HepG2 (cell line): ENCODE results near the gene IGLON5. TPM values are rescaled to one million over a fixed set of nuclear protein-coding genes. Genes with fewer than 3 reads are reported as not detected.

Experiments used
- FOXC1 ChIP-seq: sonication (generic); formaldehyde crosslinking; IDR thresholded peaks from 2 replicates; pipeline ENCODE4 v1.8.0; 2022; ENCODE audit warnings: mild to moderate bottlenecking, missing genetic modification reagents, borderline replicate concordance
- FOXJ3 ChIP-seq: sonication (generic); formaldehyde crosslinking; IDR thresholded peaks from 2 replicates; pipeline ENCODE4 v1.4.0; 2020; ENCODE audit warnings: missing genetic modification reagents, mild to moderate bottlenecking, borderline replicate concordance
- GLI4 ChIP-seq: sonication (generic); formaldehyde crosslinking; IDR thresholded peaks from 2 replicates; pipeline ENCODE4 v1.5.1; 2020; ENCODE audit warnings: missing genetic modification reagents, mild to moderate bottlenecking, moderate library complexity, borderline replicate concordance
- HCFC1 ChIP-seq: fragments of 150-350 bp; IDR thresholded peaks from 2 replicates; pipeline ENCODE4 v1.6.1; 2014; ENCODE audit warnings: low read depth, low read length
- HNRNPLL ChIP-seq: fragments of 200-400 bp; formaldehyde crosslinking; IDR thresholded peaks from 2 replicates; pipeline ENCODE4 v1.6.1; 2017; ENCODE audit warnings: mild to moderate bottlenecking, low read depth, low read length; ENCODE audit not compliant: poor library complexity, severe bottlenecking
- ISL2 ChIP-seq: sonication (generic); formaldehyde crosslinking; IDR thresholded peaks from 2 replicates; pipeline ENCODE4 v1.5.0; 2020; ENCODE audit warnings: missing genetic modification reagents
- MEIS2 ChIP-seq: sonication (generic); formaldehyde crosslinking; IDR thresholded peaks from 2 replicates; pipeline ENCODE4 v1.9.0; 2021; ENCODE audit warnings: mild to moderate bottlenecking, missing genetic modification reagents
- NCOA1 ChIP-seq: sonication (generic); formaldehyde crosslinking; IDR thresholded peaks from 2 replicates; pipeline ENCODE4 v1.9.0; 2021; ENCODE audit warnings: missing genetic modification reagents
- PAWR ChIP-seq: sonication (generic); formaldehyde crosslinking; IDR thresholded peaks from 2 replicates; pipeline ENCODE4 v1.4.0; 2020; ENCODE audit warnings: missing genetic modification reagents, mild to moderate bottlenecking, borderline replicate concordance
- POLR2A ChIP-seq, 2 experiments: IDR thresholded peaks; 2 replicates each; pipeline ENCODE4 v1.6.1; 2011; ENCODE audit warnings: low read depth in 2 of 2, low read length in 2 of 2, mild to moderate bottlenecking in 1 of 2, moderate library complexity in 1 of 2; ENCODE audit not compliant: insufficient read depth in 1 of 2
- SCMH1 ChIP-seq: sonication (generic); formaldehyde crosslinking; IDR thresholded peaks from 2 replicates; pipeline ENCODE4 v1.9.0; 2021; ENCODE audit warnings: missing genetic modification reagents, mild to moderate bottlenecking, borderline replicate concordance
- SMARCE1 ChIP-seq: fragments of 450-650 bp; IDR thresholded peaks from 2 replicates; pipeline ENCODE4 v1.6.1; 2017; ENCODE audit warnings: borderline replicate concordance
- SRSF9 ChIP-seq: fragments of 200-400 bp; formaldehyde crosslinking; IDR thresholded peaks from 2 replicates; pipeline ENCODE4 v1.6.1; 2018; ENCODE audit warnings: borderline replicate concordance, mild to moderate bottlenecking, low read depth, low read length; ENCODE audit not compliant: insufficient read depth, poor library complexity, severe bottlenecking
- XBP1 ChIP-seq: sonication (generic); formaldehyde crosslinking; IDR thresholded peaks from 2 replicates; pipeline ENCODE4 v1.5.0; 2020; ENCODE audit warnings: missing genetic modification reagents
- YY1 ChIP-seq: IDR thresholded peaks from 2 replicates; pipeline ENCODE4 v1.6.1; 2011; ENCODE audit warnings: low read length, low read depth, moderate library complexity, mild to moderate bottlenecking; ENCODE audit not compliant: insufficient read depth, insufficient replicate concordance
- ZMYM4 ChIP-seq: sonication (generic); formaldehyde crosslinking; IDR thresholded peaks from 2 replicates; pipeline ENCODE4 v1.8.1; 2023; ENCODE audit warnings: mild to moderate bottlenecking, missing genetic modification reagents
- ZNF318 ChIP-seq: sonication (generic); formaldehyde crosslinking; IDR thresholded peaks from 2 replicates; pipeline ENCODE4 v1.4.0; 2020; ENCODE audit warnings: mild to moderate bottlenecking, missing genetic modification reagents
- ZNF414 ChIP-seq: sonication (generic); formaldehyde crosslinking; IDR thresholded peaks from 2 replicates; pipeline ENCODE4 v1.5.0; 2020; ENCODE audit warnings: missing genetic modification reagents
- ZNF446 ChIP-seq: sonication (generic); formaldehyde crosslinking; IDR thresholded peaks from 2 replicates; pipeline ENCODE4 v1.5.0; 2020; ENCODE audit warnings: mild to moderate bottlenecking, missing genetic modification reagents
- ZNF558 ChIP-seq: sonication (generic); formaldehyde crosslinking; IDR thresholded peaks from 2 replicates; pipeline ENCODE4 v1.9.0; 2022; ENCODE audit warnings: mild to moderate bottlenecking, missing genetic modification reagents, borderline replicate concordance
- ZNF564 ChIP-seq: sonication (generic); formaldehyde crosslinking; IDR thresholded peaks from 2 replicates; pipeline ENCODE4 v1.8.1; 2023; ENCODE audit warnings: mild to moderate bottlenecking, missing genetic modification reagents
- ZSCAN25 ChIP-seq: sonication (generic); formaldehyde crosslinking; IDR thresholded peaks from 2 replicates; pipeline ENCODE4 v1.8.0; 2022; ENCODE audit warnings: mild to moderate bottlenecking, missing genetic modification reagents
- polyA plus RNA-seq, 8 experiments: library from polyadenylated mRNA; depleted of rRNA in 3 of 8; stranded (reverse) in 7 of 8; unstranded in 1 of 8; fragments of >200 nt; fragmentation: Illumina TruSeq in 4 of 8; extraction: Trizol in 4 of 8; gene quantifications; 2 replicates each; pipeline versions ENCODE4 v1.2.1 to v1.2.3, GENCODE V29; 2011 to 2016; ENCODE audit warnings: low read depth in 4 of 8, missing spikeins in 1 of 8, mixed read lengths in 1 of 8; ENCODE audit not compliant: insufficient read depth in 1 of 8
- total RNA-seq, 5 experiments: library from RNA; depleted of rRNA; stranded (reverse); fragments of >200 nt; fragmentation: Illumina TruSeq; extraction: Trizol; gene quantifications; 2 replicates each; pipeline ENCODE4 v1.2.3, GENCODE V29; 2016; ENCODE audit warnings: low read depth in 1 of 5

The IGLON5 gene
- total and polyA plus RNA-seq, 2 of the 13 experiments (the other 11 are each of a cell fraction or from before 2014, with no cell fraction given) = 0.04 to 5.7 TPM

GRCh38 chr19:51368366-51369282 lies 57.2 kb downstream of the IGLON5 start, which contains the start of gene CLDND2 (continued):
- no peak for TF ChIP-seq ZNF318 (CRISPR knock-in tag)
- TF ChIP-seq XBP1 (CRISPR knock-in tag) = no peak
- no peak for TF ChIP-seq YY1
- no peak for TF ChIP-seq SMARCE1
- peak in 1 of 2 experiments; percentile 32; a peak in 1 of 4 replicates for TF ChIP-seq POLR2A (IDR thresholded peaks at IDR 0.05; ENCODE audit: insufficient read depth in 1 of 2, low read depth in 2 of 2, low read length in 2 of 2)
- TF ChIP-seq ZMYM4 (CRISPR knock-in tag) = no peak
- TF ChIP-seq FOXJ3 (CRISPR knock-in tag) = no peak
- peak; percentile 19 for TF ChIP-seq HNRNPLL
- TF ChIP-seq ISL2 (CRISPR knock-in tag) = no peak
- TF ChIP-seq PAWR (CRISPR knock-in tag) = no peak
- TF ChIP-seq MEIS2 (CRISPR knock-in tag) = no peak
- TF ChIP-seq SRSF9 = no peak
- no peak for TF ChIP-seq ZNF558 (CRISPR knock-in tag)
- no peak for TF ChIP-seq ZNF414 (CRISPR knock-in tag)
- TF ChIP-seq ZSCAN25 (CRISPR knock-in tag) = no peak
- TF ChIP-seq ZNF564 (CRISPR knock-in tag) = no peak
- TF ChIP-seq ZNF446 (CRISPR knock-in tag) = no peak
- no peak for TF ChIP-seq NCOA1
- TF ChIP-seq FOXC1 (CRISPR knock-in tag) = no peak
- TF ChIP-seq GLI4 = no peak
- no peak for TF ChIP-seq SCMH1 (CRISPR knock-in tag)
- TF ChIP-seq HCFC1 = no peak
